Breast epithelium (tissue), 3 donors: ENCODE data around the gene PEF1.

Source experiments
- CTCF ChIP-seq, 3 donors: fragments of 450-650 bp; IDR thresholded peaks; one replicate each; pipeline ENCODE4 v1.5.1; 2016 to 2017; ENCODE audit warnings: antibody characterized with exemption in 3 of 3, mild to moderate bottlenecking in 3 of 3, moderate library complexity in 3 of 3
- POLR2A ChIP-seq: fragments of 450-650 bp; IDR thresholded peaks from one replicate; pipeline ENCODE4 v1.6.1; 2016; ENCODE audit warnings: antibody characterized with exemption, mild to moderate bottlenecking, moderate library complexity

GRCh38 chr1:31626223-31627207 is 18.2 kb downstream of the PEF1 start:
- no peak for TF ChIP-seq POLR2A
- TF ChIP-seq CTCF (IDR thresholded peaks at IDR 0.05) = no peak
